ENCODE results near the gene HS3ST4.
"Not testable (repeated sequence)": the region's sequence is repeated elsewhere in the genome, so short reads cannot be mapped to it uniquely, and the experiment has no call there.

- TF ChIP-seq CTCF, POLR2A (IDR thresholded peaks at IDR 0.05): not testable (repeated sequence)
These were observed 406.4 kb downstream of the HS3ST4 start for GRCh38 chr16:26098206-26098605.

Data from suprapubic skin (tissue), 3 donors.